ENCODE data around the gene CFAP97D1.

GRCh38 chr17:43830510-43831140 is 50.4 kb downstream of the CFAP97D1 start:
- TF ChIP-seq CTCF (IDR thresholded peaks at IDR 0.05; ENCODE audit: borderline replicate concordance, extremely low read depth, low read length, poor library complexity, severe bottlenecking) (no peak), EZH2 (IDR thresholded peaks at IDR 0.05; ENCODE audit: borderline replicate concordance, low read depth, low read length, severe bottlenecking) (no peak)

Measured in DND-41 (cell line).